ENCODE measurements around the gene PLXDC1.

The PLXDC1 gene

GRCh38 chr17:39099663-39100286 is 51.7 kb downstream of the PLXDC1 start:
- no peak for DNase-seq (ENCODE audit: low read depth in 2 of 2, low spot score in 1 of 2)

DNA sequence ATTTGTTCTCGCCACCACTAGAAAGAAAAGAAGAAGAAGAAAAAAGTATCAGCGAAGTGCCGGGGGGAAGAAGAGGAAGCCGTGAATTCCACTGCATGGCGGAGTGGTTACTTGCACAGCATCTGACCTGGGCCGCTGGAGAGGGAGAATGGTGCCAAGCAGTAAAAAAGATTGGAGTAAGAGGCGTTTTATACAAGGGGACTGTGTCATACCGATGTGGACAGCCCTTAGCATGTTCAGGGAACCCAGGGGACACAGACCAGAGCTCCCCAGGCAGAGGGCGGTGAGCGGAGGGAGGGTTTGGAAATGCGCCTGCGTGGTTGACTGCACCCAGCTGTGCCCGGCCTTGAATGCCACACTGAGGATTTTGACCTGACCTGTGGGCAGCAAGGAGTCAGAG is 52.8 kb downstream of the PLXDC1 start:
- no peak for DNase-seq (ENCODE audit: low read depth in 2 of 2, low spot score in 1 of 2)

DNA sequence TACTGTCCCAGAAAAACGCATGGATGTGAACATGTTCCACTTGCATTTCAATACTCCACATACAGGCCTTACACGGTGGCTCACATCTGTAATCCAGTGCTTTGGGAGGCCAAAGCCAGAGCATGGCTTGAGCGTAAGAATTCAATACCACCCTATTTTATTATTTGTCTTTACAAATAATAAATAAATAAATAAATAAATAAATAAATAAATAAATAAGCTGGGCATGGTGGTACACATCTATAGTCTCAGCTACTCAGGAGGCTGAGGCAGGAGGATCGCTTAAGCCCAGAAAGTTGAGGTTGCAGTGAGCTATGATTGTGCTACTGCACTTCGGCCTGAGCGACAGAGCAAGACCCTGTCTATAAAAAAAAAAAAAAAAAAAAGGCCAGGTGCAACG is 53.9 kb downstream of the PLXDC1 start:
- DNase-seq (ENCODE audit: low read depth in 2 of 2, low spot score in 1 of 2) = no peak

DNA sequence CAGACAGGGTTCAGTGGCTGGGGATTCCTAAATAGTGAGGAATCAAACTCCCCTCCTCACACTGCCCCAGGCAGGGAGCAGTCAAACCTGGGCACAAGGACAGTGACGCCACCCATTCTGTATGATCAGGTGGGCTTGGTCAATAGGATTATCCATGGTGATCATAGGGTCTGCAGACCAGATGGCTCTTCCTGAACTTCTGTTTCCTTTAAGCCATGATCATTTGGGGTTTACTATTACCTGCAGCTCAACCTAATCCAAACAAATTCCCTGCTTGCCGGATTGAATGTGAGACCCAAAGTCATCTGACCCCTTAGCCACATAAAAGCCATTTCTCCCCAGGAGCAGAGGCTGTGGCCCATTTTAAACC is 54.3 kb downstream of the PLXDC1 start:
- DNase-seq (ENCODE audit: low read depth in 2 of 2, low spot score in 1 of 2) = no peak

- DNase-seq (ENCODE audit: low read depth in 2 of 2, low spot score in 1 of 2) = no peak
Observed at GRCh38 chr17:39096508-39097149, 54.8 kb downstream of the PLXDC1 start.

DNA sequence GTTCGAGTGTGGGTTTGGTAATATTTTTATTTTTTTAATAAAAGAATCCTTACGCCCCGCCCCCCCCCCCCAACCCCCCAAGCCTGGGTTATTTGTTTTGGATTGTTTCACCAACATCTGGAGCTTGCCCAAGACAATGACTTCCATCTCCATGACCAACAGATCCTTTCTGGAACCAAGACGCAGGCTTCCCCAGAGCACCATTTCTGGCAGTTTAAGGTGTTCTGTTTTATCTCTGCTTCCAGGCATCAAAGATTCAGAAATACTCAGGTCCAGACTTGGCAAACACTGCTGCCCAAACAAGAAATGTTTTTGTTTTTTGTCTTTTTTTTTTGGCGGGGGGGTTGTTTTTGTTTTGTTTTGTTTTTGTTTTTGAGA is 56.1 kb downstream of the PLXDC1 start:
- no peak for DNase-seq (ENCODE audit: low read depth in 2 of 2, low spot score in 1 of 2)

DNA sequence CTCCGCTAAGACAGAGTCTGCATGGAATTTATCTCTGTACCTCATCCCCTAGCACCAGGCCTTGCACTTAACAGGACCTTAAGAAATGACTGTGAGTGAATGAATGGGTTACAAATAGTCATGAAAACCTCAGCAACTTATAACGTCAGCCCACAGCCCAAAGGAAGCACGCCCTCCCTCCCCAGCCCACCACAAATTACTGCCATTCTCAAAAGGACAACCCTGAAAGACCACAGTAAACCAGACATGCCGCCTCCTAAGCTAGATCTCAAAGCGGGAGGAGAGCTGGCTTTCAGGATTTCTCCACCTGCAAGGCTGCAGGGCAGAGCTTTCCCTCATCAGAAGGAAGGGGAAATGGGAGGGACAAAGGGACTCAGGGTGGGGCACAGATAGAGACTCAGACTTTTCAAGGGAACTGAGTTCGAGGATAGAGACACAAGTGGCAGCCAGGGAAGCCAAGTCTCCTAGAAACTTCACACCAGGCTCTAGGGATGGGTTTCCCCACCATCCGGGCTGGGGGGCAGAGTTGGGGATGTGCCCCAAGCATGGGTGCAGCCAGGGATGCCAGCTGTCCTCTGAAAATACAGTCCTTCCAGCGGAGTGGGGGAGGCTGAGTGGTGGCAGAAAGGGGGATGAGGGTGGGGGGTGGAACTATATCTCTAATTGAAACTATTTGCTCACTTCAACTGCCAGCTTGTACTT is 56.7 kb downstream of the PLXDC1 start:
- DNase-seq (ENCODE audit: low read depth in 2 of 2, low spot score in 1 of 2) = no peak

GRCh38 chr17:39092692-39093230 is 58.7 kb downstream of the PLXDC1 start:
- no peak for DNase-seq (ENCODE audit: low read depth in 2 of 2, low spot score in 1 of 2)

GRCh38 chr17:39090908-39091665 is 60.4 kb downstream of the PLXDC1 start:
- DNase-seq (ENCODE audit: low read depth in 2 of 2, low spot score in 1 of 2) = no peak

DNA sequence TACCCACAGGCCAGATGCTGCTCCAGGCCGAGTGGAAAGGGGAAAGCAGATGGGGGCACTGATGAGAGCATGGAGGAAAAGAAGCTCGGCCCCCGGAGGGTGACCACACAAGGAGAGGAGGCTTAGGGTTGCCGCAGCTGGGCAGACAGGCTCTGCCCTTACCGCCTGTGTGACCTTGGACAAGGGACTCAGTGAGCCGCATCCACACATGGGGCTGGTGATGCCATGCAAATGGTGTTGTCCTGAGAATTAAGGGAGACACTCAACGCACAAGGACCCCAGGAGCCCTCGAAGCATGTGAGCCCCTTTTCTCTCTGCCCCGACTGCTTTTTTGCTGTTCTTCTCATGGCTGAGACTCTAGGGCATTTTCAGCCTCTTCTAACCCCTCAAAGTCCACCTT is 61.0 kb downstream of the PLXDC1 start:
- no peak for DNase-seq (ENCODE audit: low read depth in 2 of 2, low spot score in 1 of 2)

GRCh38 chr17:39084558-39084957 is 66.9 kb downstream of the PLXDC1 start:
- no peak for DNase-seq (ENCODE audit: low read depth in 2 of 2, low spot score in 1 of 2)

- DNase-seq (ENCODE audit: low read depth in 2 of 2, low spot score in 1 of 2) = no peak
Observed at GRCh38 chr17:39083270-39083669, 68.2 kb downstream of the PLXDC1 start.

DNA sequence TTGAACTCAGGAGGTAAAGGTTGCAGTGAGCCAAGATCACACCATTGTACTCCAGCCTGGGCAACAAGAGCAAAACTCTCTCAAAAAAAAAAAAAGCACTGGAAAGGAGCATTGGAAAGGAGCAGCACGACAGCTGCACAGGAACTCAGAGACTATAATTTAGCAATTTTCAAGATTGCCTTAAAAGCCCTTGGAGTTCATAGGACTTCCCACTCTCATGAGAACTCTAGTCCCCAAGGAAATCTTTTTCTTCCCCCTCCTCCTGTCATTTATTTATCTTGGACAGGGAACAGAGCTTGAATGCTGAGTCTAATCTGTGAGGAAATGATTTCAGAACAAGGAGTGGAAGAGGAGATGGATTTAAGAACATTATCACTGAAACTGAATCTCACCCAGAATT is 69.0 kb downstream of the PLXDC1 start:
- no peak for DNase-seq (ENCODE audit: low read depth in 2 of 2, low spot score in 1 of 2)

DNA sequence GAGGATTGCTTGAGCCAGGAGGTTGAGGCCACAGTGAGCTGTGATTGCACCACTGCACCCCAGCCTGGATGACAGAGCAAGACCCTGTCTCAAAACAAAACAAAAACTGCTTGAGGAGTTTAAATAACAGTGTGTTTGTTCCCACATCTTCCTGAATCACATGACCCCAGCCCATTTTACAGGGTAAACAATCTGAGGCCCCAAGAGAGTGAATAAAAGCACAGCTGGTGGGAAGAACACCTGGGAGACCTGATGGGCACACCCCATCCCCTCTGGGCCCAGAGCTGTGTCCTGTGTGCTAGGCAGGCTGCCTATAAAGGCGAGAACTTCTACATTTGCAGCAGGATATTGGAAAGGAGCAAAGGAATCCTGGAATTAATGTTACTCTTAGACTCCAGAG is 69.6 kb downstream of the PLXDC1 start:
- no peak for DNase-seq (ENCODE audit: low read depth in 2 of 2, low spot score in 1 of 2)

DNA sequence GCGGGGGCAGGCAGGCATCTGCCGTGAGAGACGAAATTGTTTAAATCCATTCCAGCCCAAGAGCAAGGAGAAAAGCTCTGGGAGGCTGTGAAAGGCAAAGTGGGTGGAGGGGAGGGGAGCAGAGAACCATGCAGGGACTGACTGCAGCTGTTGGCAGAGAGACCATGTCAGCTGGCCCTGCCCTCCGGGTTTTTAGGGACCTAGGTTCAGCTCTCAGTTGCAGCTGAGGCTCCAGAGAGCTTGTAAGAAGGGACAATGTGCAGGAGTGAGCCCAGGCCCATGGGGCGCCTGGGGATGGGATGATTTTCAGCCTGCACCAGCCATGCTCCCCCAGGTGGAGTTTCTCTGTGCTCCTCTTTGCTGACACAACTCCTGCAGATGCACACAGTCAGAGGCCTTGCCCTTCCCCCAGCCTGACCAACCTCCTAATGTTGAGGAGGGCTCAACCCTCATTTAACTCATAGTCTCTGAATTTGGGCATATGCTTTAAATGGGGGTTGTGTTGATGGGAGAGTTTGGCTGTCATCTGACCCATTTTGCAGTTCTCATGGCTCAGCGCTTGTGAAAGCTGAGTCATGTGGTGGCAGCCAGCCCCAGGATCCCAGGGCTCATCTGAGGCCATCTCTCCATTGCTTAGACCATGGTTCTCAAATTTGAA is 70.9 kb downstream of the PLXDC1 start:
- DNase-seq (ENCODE audit: low read depth in 2 of 2, low spot score in 1 of 2) = no peak

- no peak for DNase-seq (ENCODE audit: low read depth in 2 of 2, low spot score in 1 of 2)
Observed at GRCh38 chr17:39079836-39080235, 71.6 kb downstream of the PLXDC1 start.

- DNase-seq (ENCODE audit: low read depth in 2 of 2, low spot score in 1 of 2) = no peak
Observed at GRCh38 chr17:39077866-39078265, 73.6 kb downstream of the PLXDC1 start.

DNA sequence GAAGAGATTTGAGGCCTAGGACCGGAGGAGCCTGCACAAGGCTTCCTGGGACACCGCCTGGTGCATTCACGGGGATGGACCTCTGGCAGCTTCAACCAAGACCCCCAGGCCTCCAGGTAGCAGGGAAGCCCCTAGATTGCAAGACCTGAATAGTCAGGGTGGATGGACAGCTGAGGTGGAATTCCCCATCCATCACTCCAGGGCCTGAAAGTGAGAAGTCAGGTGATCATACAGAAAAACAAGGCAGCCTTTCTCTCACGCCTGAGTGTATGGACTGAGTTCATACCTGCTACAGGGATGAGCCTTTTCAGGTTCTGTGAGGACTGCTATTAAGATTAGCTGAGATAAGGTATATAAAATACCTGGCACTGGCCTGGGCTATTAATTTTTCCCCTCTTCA is 74.2 kb downstream of the PLXDC1 start:
- DNase-seq (ENCODE audit: low read depth in 2 of 2, low spot score in 1 of 2) = no peak

- no peak for DNase-seq (ENCODE audit: low read depth in 2 of 2, low spot score in 1 of 2)
Observed at GRCh38 chr17:39074676-39075075, 76.8 kb downstream of the PLXDC1 start.

GRCh38 chr17:39073916-39074315 is 77.5 kb downstream of the PLXDC1 start:
- DNase-seq (ENCODE audit: low read depth in 2 of 2, low spot score in 1 of 2) = no peak

- DNase-seq (ENCODE audit: low read depth in 2 of 2, low spot score in 1 of 2) = no peak
Observed at GRCh38 chr17:39073353-39073752, 78.1 kb downstream of the PLXDC1 start.
